Transverse colon (tissue), 4 donors: ENCODE measurements around the gene VSIG8.

Experiments used
- EP300 ChIP-seq: sonication (generic); formaldehyde crosslinking; IDR thresholded peaks from one replicate; pipeline ENCODE4 v1.6.1; 2017; ENCODE audit warnings: antibody characterized with exemption, low read depth
- POLR2A ChIP-seq: fragments of 450-650 bp; IDR thresholded peaks from one replicate; pipeline ENCODE4 v1.6.1; 2016; ENCODE audit warnings: antibody characterized with exemption, mild to moderate bottlenecking, moderate library complexity
- POLR2AphosphoS5 ChIP-seq, 3 donors: sonication (generic); formaldehyde crosslinking; IDR thresholded peaks; one replicate each; pipeline ENCODE4 v1.6.1; 2016; ENCODE audit warnings: antibody characterized with exemption in 3 of 3
- TF ChIP-seq, protein P1 (sequence below), 5 experiments: fragments of 200-600 bp in 3 of 5; fragments of 450-650 bp in 2 of 5; sonication (generic) in 3 of 5; IDR thresholded peaks; 1 replicate in 2 of 5; 2 replicates in 3 of 5; pipeline ENCODE4 v1.5.1; 2016 to 2017; ENCODE audit warnings: antibody characterized with exemption in 5 of 5, inconsistent platforms in 3 of 5, mild to moderate bottlenecking in 2 of 5, moderate library complexity in 1 of 5

DNA sequence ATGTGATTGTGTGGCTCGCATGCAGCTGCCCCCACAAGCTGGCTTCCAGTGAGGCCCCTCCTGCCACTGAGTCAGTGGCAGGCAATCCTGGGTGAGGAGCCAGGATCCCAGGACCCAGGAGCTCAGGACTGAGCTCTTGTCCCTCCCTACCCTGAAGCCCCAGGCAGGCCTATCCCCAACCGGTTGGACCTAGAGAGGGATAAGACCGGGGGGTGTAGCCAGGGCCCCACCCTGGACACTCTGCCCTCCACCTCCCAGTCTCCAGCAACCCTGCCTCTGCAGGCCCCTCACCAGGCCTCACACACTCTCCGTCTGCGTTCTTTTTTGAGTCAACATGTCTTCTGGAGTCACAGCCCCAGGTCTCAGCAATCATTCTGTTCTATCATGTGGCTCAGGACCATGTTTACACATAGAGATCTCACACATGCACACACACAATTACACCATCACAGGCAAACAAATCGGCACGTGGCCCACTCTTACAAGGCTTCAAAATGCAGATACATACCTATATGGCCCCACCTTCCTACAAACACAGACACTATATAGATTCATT lies 2.6 kb downstream of the VSIG8 start:
- TF ChIP-seq, protein P1, sequence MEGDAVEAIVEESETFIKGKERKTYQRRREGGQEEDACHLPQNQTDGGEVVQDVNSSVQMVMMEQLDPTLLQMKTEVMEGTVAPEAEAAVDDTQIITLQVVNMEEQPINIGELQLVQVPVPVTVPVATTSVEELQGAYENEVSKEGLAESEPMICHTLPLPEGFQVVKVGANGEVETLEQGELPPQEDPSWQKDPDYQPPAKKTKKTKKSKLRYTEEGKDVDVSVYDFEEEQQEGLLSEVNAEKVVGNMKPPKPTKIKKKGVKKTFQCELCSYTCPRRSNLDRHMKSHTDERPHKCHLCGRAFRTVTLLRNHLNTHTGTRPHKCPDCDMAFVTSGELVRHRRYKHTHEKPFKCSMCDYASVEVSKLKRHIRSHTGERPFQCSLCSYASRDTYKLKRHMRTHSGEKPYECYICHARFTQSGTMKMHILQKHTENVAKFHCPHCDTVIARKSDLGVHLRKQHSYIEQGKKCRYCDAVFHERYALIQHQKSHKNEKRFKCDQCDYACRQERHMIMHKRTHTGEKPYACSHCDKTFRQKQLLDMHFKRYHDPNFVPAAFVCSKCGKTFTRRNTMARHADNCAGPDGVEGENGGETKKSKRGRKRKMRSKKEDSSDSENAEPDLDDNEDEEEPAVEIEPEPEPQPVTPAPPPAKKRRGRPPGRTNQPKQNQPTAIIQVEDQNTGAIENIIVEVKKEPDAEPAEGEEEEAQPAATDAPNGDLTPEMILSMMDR (IDR thresholded peaks at IDR 0.05) = no peak
- TF ChIP-seq POLR2A = no peak
- no peak for TF ChIP-seq EP300
- no peak for TF ChIP-seq POLR2AphosphoS5 (IDR thresholded peaks at IDR 0.05)
